Measurements from ENCODE around the gene SELENBP1. TPM values are rescaled to one million over a fixed set of nuclear protein-coding genes. Genes with fewer than 3 reads are reported as not detected.

SELENBP1 gene
- total and polyA plus RNA-seq, 2 of the 13 experiments (the other 11 are each of a cell fraction or from before 2014, with no cell fraction given) = 27.8 to 29.0 TPM

GRCh38 chr1:151346769-151347522 lies 25.6 kb downstream of the SELENBP1 start, which contains the start of gene RFX5 (continued):
- TF ChIP-seq GPBP1L1 (CRISPR knock-in tag; IDR thresholded peaks at IDR 0.05) = no peak
- no peak for TF ChIP-seq REXO4 (CRISPR knock-in tag; IDR thresholded peaks at IDR 0.05; ENCODE audit: borderline replicate concordance)
- TF ChIP-seq ZBTB21 (CRISPR knock-in tag; IDR thresholded peaks at IDR 0.05) = no peak
- TF ChIP-seq MAF1 (CRISPR knock-in tag; IDR thresholded peaks at IDR 0.05; ENCODE audit: borderline replicate concordance) = no peak
- no peak for TF ChIP-seq ZNF670 (CRISPR knock-in tag; IDR thresholded peaks at IDR 0.05; ENCODE audit: borderline replicate concordance)
- peak; percentile 84 for TF ChIP-seq TBX2 (CRISPR knock-in tag; IDR thresholded peaks at IDR 0.05; ENCODE audit: borderline replicate concordance)
- TF ChIP-seq RFXANK (CRISPR knock-in tag; IDR thresholded peaks at IDR 0.05) = peak; percentile 99
- TF ChIP-seq ZNF18 (CRISPR knock-in tag; IDR thresholded peaks at IDR 0.05; ENCODE audit: insufficient replicate concordance) = no peak
- no peak for TF ChIP-seq ZNF543 (CRISPR knock-in tag; IDR thresholded peaks at IDR 0.05)
- TF ChIP-seq MXD4 (CRISPR knock-in tag; IDR thresholded peaks at IDR 0.05) = no peak; the same call in 1 of the 2 replicates
- no peak for TF ChIP-seq DPF2 (CRISPR knock-in tag; IDR thresholded peaks at IDR 0.05; ENCODE audit: borderline replicate concordance, low read depth)
- TF ChIP-seq YEATS2 (CRISPR knock-in tag; IDR thresholded peaks at IDR 0.05; ENCODE audit: borderline replicate concordance) = no peak
- no peak for TF ChIP-seq ZSCAN20 (CRISPR knock-in tag; IDR thresholded peaks at IDR 0.05; ENCODE audit: borderline replicate concordance)
- peak; percentile 78 for TF ChIP-seq SAP130 (CRISPR knock-in tag; IDR thresholded peaks at IDR 0.05; ENCODE audit: low read depth)
- no peak for TF ChIP-seq SKIL (CRISPR knock-in tag; IDR thresholded peaks at IDR 0.05; ENCODE audit: borderline replicate concordance)
- TF ChIP-seq TAF15 (IDR thresholded peaks at IDR 0.05; ENCODE audit: low read depth, low read length, poor library complexity, severe bottlenecking) = no peak
- TF ChIP-seq GZF1 (CRISPR knock-in tag; IDR thresholded peaks at IDR 0.05) = no peak
- no peak for TF ChIP-seq TBL1XR1 (IDR thresholded peaks at IDR 0.05; ENCODE audit: borderline replicate concordance, low read length, partially characterized antibody)
- TF ChIP-seq ZMYM4 (CRISPR knock-in tag; IDR thresholded peaks at IDR 0.05) = peak; percentile 28; the same call in 1 of the 2 replicates
- no peak for TF ChIP-seq EEA1 (CRISPR knock-in tag; IDR thresholded peaks at IDR 0.05; ENCODE audit: borderline replicate concordance)
- no peak for TF ChIP-seq IRF2 (CRISPR knock-in tag; IDR thresholded peaks at IDR 0.05)
- no peak for TF ChIP-seq LRRFIP1 (CRISPR knock-in tag; conservative IDR thresholded peaks at IDR 0.05)
- no peak for TF ChIP-seq ZNF766 (CRISPR knock-in tag; IDR thresholded peaks at IDR 0.05; ENCODE audit: borderline replicate concordance)
